ENCODE measurements around the gene LYSET.

GRCh38 chr14:93175492-93175891 is 9.6 kb upstream of the LYSET start:
- TF ChIP-seq, protein P1, sequence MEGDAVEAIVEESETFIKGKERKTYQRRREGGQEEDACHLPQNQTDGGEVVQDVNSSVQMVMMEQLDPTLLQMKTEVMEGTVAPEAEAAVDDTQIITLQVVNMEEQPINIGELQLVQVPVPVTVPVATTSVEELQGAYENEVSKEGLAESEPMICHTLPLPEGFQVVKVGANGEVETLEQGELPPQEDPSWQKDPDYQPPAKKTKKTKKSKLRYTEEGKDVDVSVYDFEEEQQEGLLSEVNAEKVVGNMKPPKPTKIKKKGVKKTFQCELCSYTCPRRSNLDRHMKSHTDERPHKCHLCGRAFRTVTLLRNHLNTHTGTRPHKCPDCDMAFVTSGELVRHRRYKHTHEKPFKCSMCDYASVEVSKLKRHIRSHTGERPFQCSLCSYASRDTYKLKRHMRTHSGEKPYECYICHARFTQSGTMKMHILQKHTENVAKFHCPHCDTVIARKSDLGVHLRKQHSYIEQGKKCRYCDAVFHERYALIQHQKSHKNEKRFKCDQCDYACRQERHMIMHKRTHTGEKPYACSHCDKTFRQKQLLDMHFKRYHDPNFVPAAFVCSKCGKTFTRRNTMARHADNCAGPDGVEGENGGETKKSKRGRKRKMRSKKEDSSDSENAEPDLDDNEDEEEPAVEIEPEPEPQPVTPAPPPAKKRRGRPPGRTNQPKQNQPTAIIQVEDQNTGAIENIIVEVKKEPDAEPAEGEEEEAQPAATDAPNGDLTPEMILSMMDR (IDR thresholded peaks at IDR 0.05), result no peak
- TF ChIP-seq FOXJ3 (CRISPR knock-in tag; IDR thresholded peaks at IDR 0.05) (no peak), POLR2AphosphoS5 (IDR thresholded peaks at IDR 0.05; ENCODE audit: low read depth, low read length) (no peak), YY1 (IDR thresholded peaks at IDR 0.05; ENCODE audit: low read depth) (no peak)
- TF ChIP-seq, protein P2, sequence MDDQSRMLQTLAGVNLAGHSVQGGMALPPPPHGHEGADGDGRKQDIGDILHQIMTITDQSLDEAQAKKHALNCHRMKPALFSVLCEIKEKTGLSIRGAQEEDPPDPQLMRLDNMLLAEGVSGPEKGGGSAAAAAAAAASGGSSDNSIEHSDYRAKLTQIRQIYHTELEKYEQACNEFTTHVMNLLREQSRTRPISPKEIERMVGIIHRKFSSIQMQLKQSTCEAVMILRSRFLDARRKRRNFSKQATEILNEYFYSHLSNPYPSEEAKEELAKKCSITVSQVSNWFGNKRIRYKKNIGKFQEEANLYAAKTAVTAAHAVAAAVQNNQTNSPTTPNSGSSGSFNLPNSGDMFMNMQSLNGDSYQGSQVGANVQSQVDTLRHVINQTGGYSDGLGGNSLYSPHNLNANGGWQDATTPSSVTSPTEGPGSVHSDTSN (IDR thresholded peaks at IDR 0.05), result no peak
- TF ChIP-seq, protein P3, sequence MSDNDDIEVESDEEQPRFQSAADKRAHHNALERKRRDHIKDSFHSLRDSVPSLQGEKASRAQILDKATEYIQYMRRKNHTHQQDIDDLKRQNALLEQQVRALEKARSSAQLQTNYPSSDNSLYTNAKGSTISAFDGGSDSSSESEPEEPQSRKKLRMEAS (IDR thresholded peaks at IDR 0.05; ENCODE audit: low read depth), result no peak
